ENCODE data around the gene HTR1B. TPM values are rescaled to one million over a fixed set of nuclear protein-coding genes. Genes with fewer than 3 reads are reported as not detected.

HTR1B gene
- total RNA-seq, 1 donor from 2014 or later, result 0.25 TPM

GRCh38 chr6:77468939-77469338 is 5.6 kb upstream of the HTR1B start:
- Mint-ChIP-seq H3K9me3 (peaks cover under 1% of the 10 kb centered on the region), H3K36me3 (no peaks in the 10 kb centered on the region), H3K4me3 (no peak overlapping the region), H3K27ac (no peak overlapping the region), H3K27me3 (ENCODE audit: low read depth) (peaks cover 49% of the 10 kb centered on the region), H3K4me1 (peaks cover 20% of the 10 kb centered on the region)
- DNase-seq (ENCODE audit: low spot score in 2 of 2, unreplicated experiment in 2 of 2), result no peak
- TF ChIP-seq CTCF (IDR thresholded peaks at IDR 0.05; ENCODE audit: unreplicated experiment), result no peak

GRCh38 chr6:77466451-77467437 is 3.5 kb upstream of the HTR1B start:
- DNase-seq (ENCODE audit: low spot score in 2 of 2, unreplicated experiment in 2 of 2), result no peak
- Mint-ChIP-seq H3K27ac (peak overlapping the region; percentile 35), H3K27me3 (ENCODE audit: low read depth) (peaks cover 71% of the 10 kb centered on the region), H3K4me1 (peaks cover 37% of the 10 kb centered on the region), H3K36me3 (no peaks in the 10 kb centered on the region), H3K9me3 (no peaks in the 10 kb centered on the region), H3K4me3 (peak overlapping the region; percentile 89)
- TF ChIP-seq CTCF (IDR thresholded peaks at IDR 0.05; ENCODE audit: unreplicated experiment), result no peak

- no peaks in the 10 kb centered on the region for H3K36me3 Mint-ChIP-seq
- H3K9me3 Mint-ChIP-seq, result no peaks in the 10 kb centered on the region
- peak in 1 of 2 experiments; percentile 73 for DNase-seq (ENCODE audit: low spot score in 2 of 2, unreplicated experiment in 2 of 2)
- peak; percentile 53 for TF ChIP-seq CTCF (IDR thresholded peaks at IDR 0.05; ENCODE audit: unreplicated experiment)
- H3K4me3 Mint-ChIP-seq, result peak overlapping the region; percentile 89
- H3K27me3 Mint-ChIP-seq (ENCODE audit: low read depth), result peaks cover 78% of the 10 kb centered on the region
- H3K4me1 Mint-ChIP-seq, result peaks cover 37% of the 10 kb centered on the region
- H3K27ac Mint-ChIP-seq, result peak overlapping the region; percentile 51
Measured at GRCh38 chr6:77466055-77466450, 2.8 kb upstream of the HTR1B start.

- Mint-ChIP-seq H3K4me1 (peaks cover 40% of the 10 kb centered on the region), H3K4me3 (peak overlapping the region; percentile 72), H3K36me3 (no peaks in the 10 kb centered on the region), H3K9me3 (no peaks in the 10 kb centered on the region), H3K27me3 (ENCODE audit: low read depth) (peaks cover 85% of the 10 kb centered on the region), H3K27ac (no peak overlapping the region)
- no peak for DNase-seq (ENCODE audit: low spot score in 2 of 2, unreplicated experiment in 2 of 2)
- TF ChIP-seq CTCF (IDR thresholded peaks at IDR 0.05; ENCODE audit: unreplicated experiment), result no peak
Measured at GRCh38 chr6:77464495-77464867, 1.2 kb upstream of the HTR1B start.

- H3K9me3 Mint-ChIP-seq, result no peaks in the 10 kb centered on the region
- H3K27me3 Mint-ChIP-seq (ENCODE audit: low read depth), result peaks cover 83% of the 10 kb centered on the region
- H3K27ac Mint-ChIP-seq, result no peak overlapping the region
- peak in 1 of 2 experiments; percentile 52 for DNase-seq (ENCODE audit: low spot score in 2 of 2, unreplicated experiment in 2 of 2)
- peak overlapping the region; percentile 72 for H3K4me3 Mint-ChIP-seq
- TF ChIP-seq CTCF (IDR thresholded peaks at IDR 0.05; ENCODE audit: unreplicated experiment), result no peak
- H3K4me1 Mint-ChIP-seq, result peaks cover 40% of the 10 kb centered on the region
- no peaks in the 10 kb centered on the region for H3K36me3 Mint-ChIP-seq
Measured at GRCh38 chr6:77463861-77464494, 687 bp upstream of the HTR1B start.

Measured in mesothelial cell of epicardium (in vitro differentiated cells).